H9 (cell line): Measurements from ENCODE around the gene MNAT1. TPM values are rescaled to one million over a fixed set of nuclear protein-coding genes. Genes with fewer than 3 reads are reported as not detected.
A peak's percentile ranks its signal among the peaks of the same experiment; 100 is the strongest.

Source experiments
- DNase-seq: peaks from one replicate; pipeline ENCODE4 v3.0.0-alpha.2; 2017
- H2AFZ ChIP-seq: one replicate; pipeline ENCODE4 v1.6.1; 2013; ENCODE audit warnings: mild to moderate bottlenecking, low read length, control low read depth, moderate library complexity
- H2AK5ac ChIP-seq: 2 replicates; pipeline ENCODE4 v1.6.1; 2013; ENCODE audit warnings: low read length, control low read depth, mixed read lengths; ENCODE audit not compliant: insufficient read length
- H2BK120ac ChIP-seq: one replicate; pipeline ENCODE4 v1.6.1; 2013; ENCODE audit warnings: low read depth, mild to moderate bottlenecking, low read length, control low read depth, inconsistent platforms; ENCODE audit not compliant: poor library complexity, severe bottlenecking
- H2BK12ac ChIP-seq: 2 replicates; pipeline ENCODE4 v1.6.1; 2013; ENCODE audit warnings: low read length, control low read depth, mixed read lengths, low read depth; ENCODE audit not compliant: insufficient read length
- H2BK15ac ChIP-seq: 2 replicates; pipeline ENCODE4 v1.6.1; 2013; ENCODE audit warnings: low read depth, low read length, control low read depth
- H2BK20ac ChIP-seq: one replicate; pipeline ENCODE4 v1.6.1; 2013; ENCODE audit warnings: low read depth, mild to moderate bottlenecking, low read length, control low read depth, inconsistent platforms; ENCODE audit not compliant: poor library complexity, severe bottlenecking
- H2BK5ac ChIP-seq: 2 replicates; pipeline ENCODE4 v1.6.1; 2013; ENCODE audit warnings: low read length, control low read depth, mixed read lengths; ENCODE audit not compliant: insufficient read length
- H3K14ac ChIP-seq: 2 replicates; pipeline ENCODE4 v1.6.1; 2013; ENCODE audit warnings: low read length, control low read depth; ENCODE audit not compliant: insufficient read depth
- H3K18ac ChIP-seq: 2 replicates; pipeline ENCODE4 v1.6.1; 2013; ENCODE audit warnings: low read depth, mild to moderate bottlenecking, mixed read lengths, low read length, control low read depth; ENCODE audit not compliant: insufficient read length
- H3K23ac ChIP-seq: 2 replicates; pipeline ENCODE4 v1.6.1; 2013; ENCODE audit warnings: low read length, control low read depth, mixed read lengths, low read depth; ENCODE audit not compliant: insufficient read length
- H3K23me2 ChIP-seq: 2 replicates; pipeline ENCODE4 v1.6.1; 2013; ENCODE audit warnings: low read depth, mild to moderate bottlenecking, mixed read lengths, low read length, control low read depth; ENCODE audit not compliant: insufficient read length, poor library complexity, severe bottlenecking
- H3K27ac ChIP-seq: 2 replicates; pipeline ENCODE4 v1.5.1; 2013; ENCODE audit warnings: low read length, control low read depth, mixed read lengths, low read depth; ENCODE audit not compliant: insufficient read length
- H3K27me3 ChIP-seq: 2 replicates; pipeline ENCODE4 v1.6.1; 2013; ENCODE audit warnings: low read length, control low read depth, inconsistent platforms; ENCODE audit not compliant: insufficient read depth
- H3K4ac ChIP-seq: 2 replicates; pipeline ENCODE4 v1.6.1; 2013; ENCODE audit warnings: low read depth, mild to moderate bottlenecking, control low read depth, inconsistent platforms, low read length, moderate library complexity
- H3K4me1 ChIP-seq: 2 replicates; pipeline ENCODE4 v1.6.1; 2013; ENCODE audit warnings: low read length, control low read depth, inconsistent platforms; ENCODE audit not compliant: insufficient read depth
- H3K4me2 ChIP-seq: 2 replicates; pipeline ENCODE4 v1.6.1; 2013; ENCODE audit warnings: low read length, control low read depth, mixed read lengths; ENCODE audit not compliant: insufficient read length, insufficient read depth
- H3K56ac ChIP-seq: 2 replicates; pipeline ENCODE4 v1.6.1; 2013; ENCODE audit warnings: low read depth, mild to moderate bottlenecking, mixed read lengths, low read length, control low read depth; ENCODE audit not compliant: insufficient read length
- H3K79me1 ChIP-seq: 2 replicates; pipeline ENCODE4 v1.6.1; 2013; ENCODE audit warnings: low read depth, mild to moderate bottlenecking, moderate library complexity, low read length, control low read depth, inconsistent platforms; ENCODE audit not compliant: insufficient read depth, poor library complexity, severe bottlenecking
- H3K79me2 ChIP-seq: 2 replicates; pipeline ENCODE4 v1.6.1; 2013; ENCODE audit warnings: low read length, control low read depth, inconsistent platforms; ENCODE audit not compliant: insufficient read depth
- H3K9ac ChIP-seq: 2 replicates; pipeline ENCODE4 v1.6.1; 2013; ENCODE audit warnings: low read length, control low read depth, mixed read lengths; ENCODE audit not compliant: insufficient read length; ENCODE audit errors: extremely low read depth
- H3K9me3 ChIP-seq: one replicate; pipeline ENCODE4 v1.6.1; 2013; ENCODE audit warnings: low read depth, low read length, inconsistent platforms; ENCODE audit not compliant: control insufficient read depth
- H3T11ph ChIP-seq: one replicate; pipeline ENCODE4 v1.6.1; 2013; ENCODE audit warnings: mild to moderate bottlenecking, low read length, control low read depth, inconsistent platforms
- H4K20me1 ChIP-seq: one replicate; pipeline ENCODE4 v1.6.1; 2013; ENCODE audit not compliant: control insufficient read depth, insufficient read length, insufficient read depth
- H4K5ac ChIP-seq: 2 replicates; pipeline ENCODE4 v1.6.1; 2013; ENCODE audit warnings: low read depth, mild to moderate bottlenecking, mixed read lengths, low read length, control low read depth; ENCODE audit not compliant: insufficient read length
- H4K8ac ChIP-seq: replicated peaks from 2 replicates; pipeline ENCODE4 v1.6.1; 2013; ENCODE audit warnings: low read length, control low read depth, mixed read lengths, low read depth; ENCODE audit not compliant: insufficient read length
- H4K91ac ChIP-seq: 2 replicates; pipeline ENCODE4 v1.6.1; 2013; ENCODE audit warnings: low read depth, mild to moderate bottlenecking, moderate library complexity, mixed read lengths, low read length, control low read depth; ENCODE audit not compliant: insufficient read length
- H3K27ac Mint-ChIP-seq, 3 experiments: 2 replicates in 2 of 3; 3 replicates in 1 of 3; pipeline ENCODE4 v1.8.0; 2020 to 2021; ENCODE audit warnings: mixed read lengths in 3 of 3, mild to moderate bottlenecking in 1 of 3, moderate library complexity in 1 of 3
- H3K27me3 Mint-ChIP-seq: 2 replicates; pipeline ENCODE4 v1.8.0; 2021; ENCODE audit warnings: low read depth, mild to moderate bottlenecking, moderate library complexity, mixed read lengths
- H3K36me3 Mint-ChIP-seq, 3 experiments: 2 replicates in 2 of 3; 3 replicates in 1 of 3; pipeline ENCODE4 v1.8.0; 2020 to 2021; ENCODE audit warnings: low read depth in 3 of 3, mixed read lengths in 3 of 3; ENCODE audit not compliant: insufficient read depth in 1 of 3
- H3K4me1 Mint-ChIP-seq, 2 experiments: 2 replicates each; pipeline ENCODE4 v1.8.0; 2020; ENCODE audit warnings: mixed read lengths in 2 of 2
- H3K4me3 Mint-ChIP-seq, 2 experiments: 2 replicates in 1 of 2; 3 replicates in 1 of 2; pipeline ENCODE4 v1.8.0; 2020 to 2021; ENCODE audit warnings: mild to moderate bottlenecking in 2 of 2, mixed read lengths in 2 of 2, moderate library complexity in 1 of 2
- H3K9me3 Mint-ChIP-seq, 2 experiments: 2 replicates in 1 of 2; 3 replicates in 1 of 2; pipeline ENCODE4 v1.8.0; 2020; ENCODE audit warnings: mild to moderate bottlenecking in 2 of 2, mixed read lengths in 2 of 2, moderate library complexity in 1 of 2
- WGBS: extraction: QIAGEN DNeasy Blood & Tissue Kit; methylation state at CpG from one replicate; pipeline ENCODE4 v1.1.7; 2013; ENCODE audit warnings: missing lambda C conversion rate, low lambda C conversion rate, mixed read lengths; ENCODE audit not compliant: insufficient read length; ENCODE audit errors: extremely low coverage; 5-methylcytosine and 5-hydroxymethylcytosine counted together
- total RNA-seq: library from RNA; stranded (reverse); gene quantifications from 2 replicates; pipeline ENCODE4 v1.2.1, GENCODE V29; 2021
- TF ChIP-seq, protein P1 (sequence below): fragments of 200-600 bp; sonication (generic); conservative IDR thresholded peaks from 3 replicates; pipeline ENCODE4 v1.8.0; 2021; ENCODE audit warnings: antibody characterized with exemption, mild to moderate bottlenecking

MNAT1 gene
- total RNA-seq, 1 experiment from 2014 or later, result 43.1 TPM

DNA sequence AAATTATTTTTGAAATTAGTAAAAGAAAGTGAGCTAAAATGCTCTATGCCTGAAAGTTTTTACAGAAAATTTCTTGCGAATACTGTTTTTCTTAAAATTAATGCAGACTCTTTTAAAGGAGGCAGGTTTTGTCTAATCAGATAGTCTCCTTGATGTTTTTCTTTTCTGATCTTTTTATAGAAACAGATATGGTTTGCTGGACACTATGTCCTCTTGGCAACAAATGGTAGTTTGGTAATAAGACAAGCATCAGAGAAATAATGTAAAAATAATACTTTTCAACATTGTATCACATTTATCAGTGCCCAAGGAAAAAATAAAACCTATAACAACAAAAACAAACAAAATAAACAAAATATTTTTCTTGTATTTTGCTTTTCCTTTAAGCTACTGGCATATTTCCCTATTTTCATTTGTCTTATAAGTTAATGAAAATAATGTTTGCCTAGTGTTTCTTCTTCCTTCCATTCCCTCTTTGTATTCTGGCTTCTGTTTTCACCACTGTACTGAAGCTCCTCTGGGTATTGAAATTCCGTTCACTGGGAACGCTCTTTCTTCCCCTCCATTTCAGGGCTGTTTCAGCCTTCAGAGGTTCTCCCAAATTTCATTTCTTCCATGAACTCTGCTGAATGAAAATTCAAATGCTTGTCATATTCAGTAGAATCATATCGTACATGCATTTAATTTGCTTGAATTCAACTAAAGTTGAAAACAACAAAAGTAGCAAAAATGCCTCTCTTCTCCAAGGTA is 131.0 kb downstream of the MNAT1 start:
- Mint-ChIP-seq H3K4me1 (no peaks in the 10 kb centered on the region; a peak in 1 of 4 replicates), H3K27ac (peak overlapping the region in 1 of 3 experiments; percentile 13; a peak in 2 of 7 replicates), H3K27me3 (no peaks in the 10 kb centered on the region), H3K4me3 (no peak overlapping the region), H3K9me3 (no peaks in the 10 kb centered on the region), H3K36me3 (no peaks in the 10 kb centered on the region)
- no peaks in the 10 kb centered on the region for H3K27me3 ChIP-seq
- H3K14ac ChIP-seq, result no peak overlapping the region
- H3K18ac ChIP-seq, result no peak overlapping the region
- no peak overlapping the region for H4K5ac ChIP-seq
- TF ChIP-seq, protein P1, sequence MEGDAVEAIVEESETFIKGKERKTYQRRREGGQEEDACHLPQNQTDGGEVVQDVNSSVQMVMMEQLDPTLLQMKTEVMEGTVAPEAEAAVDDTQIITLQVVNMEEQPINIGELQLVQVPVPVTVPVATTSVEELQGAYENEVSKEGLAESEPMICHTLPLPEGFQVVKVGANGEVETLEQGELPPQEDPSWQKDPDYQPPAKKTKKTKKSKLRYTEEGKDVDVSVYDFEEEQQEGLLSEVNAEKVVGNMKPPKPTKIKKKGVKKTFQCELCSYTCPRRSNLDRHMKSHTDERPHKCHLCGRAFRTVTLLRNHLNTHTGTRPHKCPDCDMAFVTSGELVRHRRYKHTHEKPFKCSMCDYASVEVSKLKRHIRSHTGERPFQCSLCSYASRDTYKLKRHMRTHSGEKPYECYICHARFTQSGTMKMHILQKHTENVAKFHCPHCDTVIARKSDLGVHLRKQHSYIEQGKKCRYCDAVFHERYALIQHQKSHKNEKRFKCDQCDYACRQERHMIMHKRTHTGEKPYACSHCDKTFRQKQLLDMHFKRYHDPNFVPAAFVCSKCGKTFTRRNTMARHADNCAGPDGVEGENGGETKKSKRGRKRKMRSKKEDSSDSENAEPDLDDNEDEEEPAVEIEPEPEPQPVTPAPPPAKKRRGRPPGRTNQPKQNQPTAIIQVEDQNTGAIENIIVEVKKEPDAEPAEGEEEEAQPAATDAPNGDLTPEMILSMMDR, result no peak
- H3K4me2 ChIP-seq, result no peak overlapping the region
- H3K79me1 ChIP-seq, result no peaks in the 10 kb centered on the region
- H3T11ph ChIP-seq, result no peak overlapping the region
- H3K56ac ChIP-seq, result no peak overlapping the region
- H3K27ac ChIP-seq, result no peak overlapping the region
- no peak for DNase-seq
- H2AK5ac ChIP-seq, result no peak overlapping the region
- no peak overlapping the region for H3K9ac ChIP-seq
- H3K9me3 ChIP-seq, result no peaks in the 10 kb centered on the region
- H2BK120ac ChIP-seq, result no peak overlapping the region
- WGBS, result no CpG with 5 or more reads among the region's 4 CpGs
- no peaks in the 10 kb centered on the region for H4K20me1 ChIP-seq
- no peak overlapping the region for H2BK5ac ChIP-seq
- no peak overlapping the region for H2BK20ac ChIP-seq
- H2AFZ ChIP-seq, result no peak overlapping the region
- H3K4me1 ChIP-seq, result no peaks in the 10 kb centered on the region
- no peak overlapping the region for H3K4ac ChIP-seq
- H2BK15ac ChIP-seq, result no peak overlapping the region
- no peaks in the 10 kb centered on the region for H3K23me2 ChIP-seq
- H3K79me2 ChIP-seq, result no peaks in the 10 kb centered on the region
- H4K91ac ChIP-seq, result no peak overlapping the region
- H3K23ac ChIP-seq, result no peak overlapping the region
- no peak overlapping the region for H4K8ac ChIP-seq
- no peak overlapping the region for H2BK12ac ChIP-seq
